PC-9 (cell line): ENCODE measurements around the gene ELP4. TPM values are rescaled to one million over a fixed set of nuclear protein-coding genes. Genes with fewer than 3 reads are reported as not detected.

Source experiments
- BruUV-seq: library from RNA; stranded (reverse); fragments of 400-500 nt; replicated peaks from 2 replicates; lab custom pipeline; 2021; lab: Mats Ljungman, UMichigan
- CTCF ChIA-PET: fragments of 300-600 bp; sonication (Branson Sonifier 250); formaldehyde crosslinking; loops from one replicate; lab custom pipeline; 2022; ENCODE audit warnings: antibody characterized with exemption; lab: Charles Lee
- POLR2A ChIA-PET: fragments of 300-600 bp; sonication (Branson Sonifier 250); formaldehyde crosslinking; loops from one replicate; lab custom pipeline; 2022; ENCODE audit warnings: antibody characterized with exemption; ENCODE audit not compliant: unreplicated experiment; lab: Charles Lee
- DNase-seq, 2 experiments: peaks; one replicate each; pipeline versions ENCODE4 v3.0.0 to v3.0.0-alpha.2; 2015 to 2022; ENCODE audit warnings: mixed read lengths in 1 of 2
- H2AFZ ChIP-seq: fragments of 200-600 bp; sonication (generic); 2 replicates; pipeline ENCODE4 v1.8.1; 2017; ENCODE audit warnings: antibody characterized with exemption
- H3F3A ChIP-seq: fragments of 200-600 bp; sonication (generic); 2 replicates; pipeline ENCODE4 v1.8.1; 2017; ENCODE audit warnings: antibody characterized with exemption, mild to moderate bottlenecking, low read depth; ENCODE audit not compliant: insufficient read depth
- H3K27ac ChIP-seq: fragments of 200-600 bp; sonication (generic); 2 replicates; pipeline ENCODE4 v1.6.1; 2016; ENCODE audit warnings: mixed run types
- H3K27me3 ChIP-seq: fragments of 200-600 bp; sonication (generic); 2 replicates; pipeline ENCODE4 v1.6.1; 2016; ENCODE audit warnings: low read depth, mixed run types; ENCODE audit not compliant: insufficient read depth
- H3K36me3 ChIP-seq: fragments of 200-600 bp; sonication (generic); 2 replicates; pipeline ENCODE4 v1.6.1; 2016; ENCODE audit warnings: low read depth, mixed run types
- H3K4me1 ChIP-seq: fragments of 200-600 bp; sonication (generic); replicated peaks from 2 replicates; pipeline ENCODE4 v1.6.1; 2016; ENCODE audit warnings: mixed run types; ENCODE audit not compliant: insufficient read depth
- H3K4me2 ChIP-seq: fragments of 200-600 bp; sonication (generic); 2 replicates; pipeline ENCODE4 v1.6.1; 2017; ENCODE audit warnings: mixed run types
- H3K4me3 ChIP-seq: fragments of 200-600 bp; sonication (generic); 2 replicates; pipeline ENCODE4 v1.6.1; 2016; ENCODE audit warnings: mixed run types
- H3K79me2 ChIP-seq: fragments of 200-600 bp; sonication (generic); 2 replicates; pipeline ENCODE4 v1.6.1; 2017; ENCODE audit warnings: low read depth, mixed run types
- H3K9me2 ChIP-seq: fragments of 200-600 bp; sonication (generic); 2 replicates; pipeline ENCODE4 v1.8.1; 2017; ENCODE audit warnings: mild to moderate bottlenecking; ENCODE audit not compliant: insufficient read depth
- H3K9me3 ChIP-seq: fragments of 200-600 bp; sonication (generic); 2 replicates; pipeline ENCODE4 v1.8.1; 2016; ENCODE audit warnings: low read depth; ENCODE audit not compliant: insufficient read depth
- H4K20me1 ChIP-seq: fragments of 200-600 bp; sonication (generic); 2 replicates; pipeline ENCODE4 v1.8.1; 2017; ENCODE audit not compliant: insufficient read depth
- EZH2 ChIP-seq: fragments of 200-600 bp; sonication (generic); IDR thresholded peaks from 2 replicates; pipeline ENCODE4 v1.8.0; 2017; ENCODE audit warnings: antibody characterized with exemption, low read depth
- intact Hi-C: fragments of 100-400 bp; cut with micrococcal nuclease; formaldehyde crosslinking; loops from one replicate; pipeline ENCODE4 v1.10.0; 2022; ENCODE audit not compliant: unreplicated experiment
- total RNA-seq: library from RNA; stranded (reverse); gene quantifications from 2 replicates; pipeline ENCODE4 v1.2.3, GENCODE V29; 2021
- TF ChIP-seq, protein P1 (sequence below): fragments of 200-600 bp; sonication (generic); conservative IDR thresholded peaks from 2 replicates; pipeline ENCODE4 v1.6.1; 2017; ENCODE audit warnings: mixed run types, antibody characterized with exemption, mild to moderate bottlenecking, moderate library complexity

ELP4 gene
- total RNA-seq, 1 experiment from 2014 or later: 20.5 TPM

DNA sequence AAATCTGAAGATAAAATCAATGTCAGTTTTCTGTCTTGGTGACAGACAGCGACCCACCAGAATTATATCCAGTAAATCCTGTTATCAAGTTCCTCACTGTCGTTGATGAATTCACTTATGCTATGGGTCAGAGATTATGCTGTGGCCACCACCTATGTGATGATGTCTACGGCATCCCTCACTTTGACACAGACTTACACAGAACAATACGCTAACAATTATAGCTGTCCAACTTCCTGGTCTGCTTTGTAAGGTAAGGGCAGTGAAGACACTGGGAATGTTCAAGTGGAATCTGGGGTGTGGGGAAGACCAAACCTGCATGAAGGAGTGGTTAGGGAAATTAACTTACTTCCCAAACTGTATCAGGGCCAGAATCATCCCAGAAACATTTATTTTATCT lies 320.8 kb downstream of the ELP4 start:
- no peaks in the 10 kb centered on the region for H3K79me2 ChIP-seq

DNA sequence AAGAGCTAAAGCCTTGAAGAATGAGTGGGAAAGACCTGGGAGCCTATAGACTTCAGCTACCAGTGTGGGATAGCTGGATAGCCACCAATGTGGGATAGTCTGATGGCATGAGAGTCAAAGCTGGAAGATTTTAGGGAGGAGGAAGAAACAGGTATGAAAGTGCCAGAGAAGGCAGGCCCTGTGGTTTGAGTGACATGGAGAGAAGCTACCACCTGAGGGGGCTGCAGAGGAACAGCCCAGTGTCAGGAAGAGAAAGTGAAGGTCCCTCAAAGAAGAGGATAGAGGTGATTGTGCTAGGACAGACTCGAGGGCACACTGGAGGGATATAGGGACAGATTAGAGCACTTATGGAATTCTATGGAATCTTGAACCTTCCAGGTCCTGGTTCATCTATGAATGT lies 324.7 kb downstream of the ELP4 start:
- H3K27me3 ChIP-seq: no peaks in the 10 kb centered on the region
- H3K4me2 ChIP-seq: no peak overlapping the region
- POLR2A ChIA-PET: interaction anchor here (0.6 kb wide), 1 partner anchor 126 kb away, joined by 5 read pairs; no protein-coding TSS in a partner anchor
- DNase-seq: no peak
- no peaks in the 10 kb centered on the region for H3K9me3 ChIP-seq
- no peak overlapping the region for H2AFZ ChIP-seq
- H3K9me2 ChIP-seq: no peaks in the 10 kb centered on the region; the same call in 1 of the 2 replicates
- no peaks in the 10 kb centered on the region for H3K4me1 ChIP-seq
- intact Hi-C loops: no loop called here
- H3K36me3 ChIP-seq: no peaks in the 10 kb centered on the region
- no peaks in the 10 kb centered on the region for H4K20me1 ChIP-seq
- no peak for TF ChIP-seq EZH2
- TF ChIP-seq, protein P1, sequence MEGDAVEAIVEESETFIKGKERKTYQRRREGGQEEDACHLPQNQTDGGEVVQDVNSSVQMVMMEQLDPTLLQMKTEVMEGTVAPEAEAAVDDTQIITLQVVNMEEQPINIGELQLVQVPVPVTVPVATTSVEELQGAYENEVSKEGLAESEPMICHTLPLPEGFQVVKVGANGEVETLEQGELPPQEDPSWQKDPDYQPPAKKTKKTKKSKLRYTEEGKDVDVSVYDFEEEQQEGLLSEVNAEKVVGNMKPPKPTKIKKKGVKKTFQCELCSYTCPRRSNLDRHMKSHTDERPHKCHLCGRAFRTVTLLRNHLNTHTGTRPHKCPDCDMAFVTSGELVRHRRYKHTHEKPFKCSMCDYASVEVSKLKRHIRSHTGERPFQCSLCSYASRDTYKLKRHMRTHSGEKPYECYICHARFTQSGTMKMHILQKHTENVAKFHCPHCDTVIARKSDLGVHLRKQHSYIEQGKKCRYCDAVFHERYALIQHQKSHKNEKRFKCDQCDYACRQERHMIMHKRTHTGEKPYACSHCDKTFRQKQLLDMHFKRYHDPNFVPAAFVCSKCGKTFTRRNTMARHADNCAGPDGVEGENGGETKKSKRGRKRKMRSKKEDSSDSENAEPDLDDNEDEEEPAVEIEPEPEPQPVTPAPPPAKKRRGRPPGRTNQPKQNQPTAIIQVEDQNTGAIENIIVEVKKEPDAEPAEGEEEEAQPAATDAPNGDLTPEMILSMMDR: no peak
- no peaks in the 10 kb centered on the region for H3F3A ChIP-seq
- H3K4me3 ChIP-seq: no peak overlapping the region
- H3K79me2 ChIP-seq: no peaks in the 10 kb centered on the region
- H3K27ac ChIP-seq: no peak overlapping the region
- CTCF ChIA-PET: no interaction called here
- BruUV-seq: no TSS peak

More for the DNA sequence above, 320.8 kb downstream of the ELP4 start:
- DNase-seq: no peak
- ChIA-PET CTCF (interaction anchor here (0.6 kb wide), 1 partner anchor 177 kb away, joined by 3 read pairs; no protein-coding TSS in a partner anchor), POLR2A (no interaction called here)
- no peaks in the 10 kb centered on the region; the same call in 1 of the 2 replicates for H3K9me2 ChIP-seq
- no peak overlapping the region for H3K4me3 ChIP-seq
- H3K36me3 ChIP-seq: no peaks in the 10 kb centered on the region
- H3K4me1 ChIP-seq: no peaks in the 10 kb centered on the region
- H3F3A ChIP-seq: no peaks in the 10 kb centered on the region
- TF ChIP-seq, protein P1: no peak
- H2AFZ ChIP-seq: no peak overlapping the region
- H3K27me3 ChIP-seq: no peaks in the 10 kb centered on the region
- intact Hi-C loops: no loop called here
- no TSS peak for BruUV-seq
- H3K27ac ChIP-seq: no peak overlapping the region
- no peaks in the 10 kb centered on the region for H3K9me3 ChIP-seq
- H4K20me1 ChIP-seq: no peaks in the 10 kb centered on the region
- no peak overlapping the region for H3K4me2 ChIP-seq

Other genes starting within 250 kb of the ELP4 start
- 1.5 and 2.2 TPM in 2 replicates for gene DCDC1, start 140.0 kb upstream of the ELP4 start, total RNA-seq
- gene DNAJC24, start 139.9 kb upstream of the ELP4 start, total RNA-seq: 18.2 and 24.0 TPM in 2 replicates
- gene IMMP1L, start 145 bp upstream of the ELP4 start, total RNA-seq: 37.8 and 41.9 TPM in 2 replicates